Fibroblast of villous mesenchyme (primary cell): ENCODE measurements around the gene TOLLIP. TPM values are rescaled to one million over a fixed set of nuclear protein-coding genes. Genes with fewer than 3 reads are reported as not detected.

Source experiments
- DNase-seq: peaks from one replicate; pipeline ENCODE4 v3.0.0-alpha.2; 2010; ENCODE audit warnings: low read depth
- H3K4me3 ChIP-seq: 2 replicates; pipeline ENCODE4 v1.5.1; 2011; ENCODE audit warnings: low read depth, mild to moderate bottlenecking, low read length
- CTCF ChIP-seq: IDR thresholded peaks from 2 replicates; pipeline ENCODE4 v1.5.1; 2012; ENCODE audit warnings: low read depth, mild to moderate bottlenecking, low read length; ENCODE audit not compliant: insufficient read depth
- total RNA-seq: library from RNA; depleted of rRNA; stranded (reverse); fragments of >200 nt; gene quantifications from 2 replicates; pipeline ENCODE4 v1.2.3, GENCODE V29; 2012

The TOLLIP gene
- total RNA-seq, 1 donor, result 27.2 TPM

GRCh38 chr11:1302041-1302460, 7.4 kb downstream of the TOLLIP start:
- no peak for DNase-seq
- no peak overlapping the region for H3K4me3 ChIP-seq
- TF ChIP-seq CTCF, result no peak

- no peak for TF ChIP-seq CTCF
- H3K4me3 ChIP-seq, result no peak overlapping the region
- DNase-seq, result no peak
Observed at GRCh38 chr11:1301220-1302000, 8.0 kb downstream of the TOLLIP start.

- no peak for TF ChIP-seq CTCF
- DNase-seq, result no peak
- H3K4me3 ChIP-seq, result no peak overlapping the region
Observed at GRCh38 chr11:1300569-1301187, 8.8 kb downstream of the TOLLIP start.

- no peak for TF ChIP-seq CTCF
- peak; percentile 9 for DNase-seq
- H3K4me3 ChIP-seq, result no peak overlapping the region
Observed at GRCh38 chr11:1300121-1300520, 9.3 kb downstream of the TOLLIP start.

- no peak overlapping the region for H3K4me3 ChIP-seq
- no peak for DNase-seq
- no peak for TF ChIP-seq CTCF
Observed at GRCh38 chr11:1299621-1300020, 9.8 kb downstream of the TOLLIP start.

- peak; percentile 92 for DNase-seq
- no peak overlapping the region for H3K4me3 ChIP-seq
- TF ChIP-seq CTCF, result no peak
Observed at GRCh38 chr11:1298695-1299492, 10.5 kb downstream of the TOLLIP start.
